Measurements from ENCODE around the gene FRS2.

DNA sequence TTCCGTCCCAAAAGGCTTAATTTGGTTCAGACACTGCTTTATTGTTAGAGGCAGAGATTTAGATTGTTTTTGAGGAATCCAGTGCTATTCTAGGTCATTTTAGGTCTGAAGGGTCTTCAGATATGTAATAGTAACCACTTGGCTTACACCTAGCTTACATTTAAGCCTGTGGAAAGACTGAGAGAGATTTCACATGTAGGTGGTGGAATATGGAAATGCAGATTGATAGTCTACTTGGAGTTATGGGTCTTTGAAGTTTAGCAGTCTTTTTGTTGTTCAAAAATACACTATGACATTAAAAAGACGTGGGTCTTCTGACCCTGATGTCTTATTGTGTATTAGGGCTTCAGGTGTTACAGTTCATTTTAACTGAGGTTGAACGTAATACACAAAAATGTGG, 63.7 kb downstream of the FRS2 start:
- TF ChIP-seq CTCF (conservative IDR thresholded peaks at IDR 0.05; ENCODE audit: low read depth, low read length) = no peak
- TF ChIP-seq USF2 (IDR thresholded peaks at IDR 0.05; ENCODE audit: low read depth, low read length) = no peak
- no peak for TF ChIP-seq CHD1 (IDR thresholded peaks at IDR 0.05; ENCODE audit: low read depth, low read length)
- TF ChIP-seq, protein P1, sequence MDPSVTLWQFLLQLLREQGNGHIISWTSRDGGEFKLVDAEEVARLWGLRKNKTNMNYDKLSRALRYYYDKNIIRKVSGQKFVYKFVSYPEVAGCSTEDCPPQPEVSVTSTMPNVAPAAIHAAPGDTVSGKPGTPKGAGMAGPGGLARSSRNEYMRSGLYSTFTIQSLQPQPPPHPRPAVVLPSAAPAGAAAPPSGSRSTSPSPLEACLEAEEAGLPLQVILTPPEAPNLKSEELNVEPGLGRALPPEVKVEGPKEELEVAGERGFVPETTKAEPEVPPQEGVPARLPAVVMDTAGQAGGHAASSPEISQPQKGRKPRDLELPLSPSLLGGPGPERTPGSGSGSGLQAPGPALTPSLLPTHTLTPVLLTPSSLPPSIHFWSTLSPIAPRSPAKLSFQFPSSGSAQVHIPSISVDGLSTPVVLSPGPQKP (IDR thresholded peaks at IDR 0.05; ENCODE audit: borderline replicate concordance, low read depth, low read length) = no peak
- no peak for TF ChIP-seq POLR2A (IDR thresholded peaks at IDR 0.05; ENCODE audit: low read depth, low read length)
- TF ChIP-seq CEBPB (IDR thresholded peaks at IDR 0.05; ENCODE audit: low read depth, low read length) = no peak
- TF ChIP-seq MAZ (IDR thresholded peaks at IDR 0.05; ENCODE audit: borderline replicate concordance, low read depth, low read length) = no peak
- TF ChIP-seq BHLHE40 (IDR thresholded peaks at IDR 0.05; ENCODE audit: low read depth, low read length) = no peak
- no peak for TF ChIP-seq RFX5 (IDR thresholded peaks at IDR 0.05; ENCODE audit: low read depth, low read length)
- no peak for TF ChIP-seq MAFK (IDR thresholded peaks at IDR 0.05; ENCODE audit: low read depth, low read length)
- no peak for TF ChIP-seq SMC3 (IDR thresholded peaks at IDR 0.05; ENCODE audit: low read depth, low read length)
- TF ChIP-seq RCOR1 (IDR thresholded peaks at IDR 0.05; ENCODE audit: insufficient replicate concordance, low read length) = no peak
